Measurements from ENCODE around the gene KDSR. TPM values are rescaled to one million over a fixed set of nuclear protein-coding genes. Genes with fewer than 3 reads are reported as not detected.

Gene KDSR
- total RNA-seq, 1 donor from 2014 or later, result 38.7 TPM

GRCh38 chr18:63350230-63350629, 16.8 kb downstream of the KDSR start:
- Mint-ChIP-seq H3K4me3 (ENCODE audit: low read depth) (no peak overlapping the region), H3K4me1 (ENCODE audit: low read depth) (no peaks in the 10 kb centered on the region), H3K36me3 (ENCODE audit: insufficient read depth) (peaks cover 21% of the 10 kb centered on the region), H3K27ac (no peak overlapping the region), H3K9me3 (ENCODE audit: low read depth) (no peaks in the 10 kb centered on the region), H3K27me3 (no peaks in the 10 kb centered on the region)
- no peak for DNase-seq (ENCODE audit: low spot score, unreplicated experiment)
- TF ChIP-seq CTCF (IDR thresholded peaks at IDR 0.05; ENCODE audit: unreplicated experiment), result no peak

- DNase-seq (ENCODE audit: low spot score, unreplicated experiment), result no peak
- H3K36me3 Mint-ChIP-seq (ENCODE audit: insufficient read depth), result peaks cover 17% of the 10 kb centered on the region
- no peak for TF ChIP-seq CTCF (IDR thresholded peaks at IDR 0.05; ENCODE audit: unreplicated experiment)
- H3K27me3 Mint-ChIP-seq, result no peaks in the 10 kb centered on the region
- H3K4me3 Mint-ChIP-seq (ENCODE audit: low read depth), result no peak overlapping the region
- no peaks in the 10 kb centered on the region for H3K4me1 Mint-ChIP-seq (ENCODE audit: low read depth)
- no peaks in the 10 kb centered on the region for H3K9me3 Mint-ChIP-seq (ENCODE audit: low read depth)
- no peak overlapping the region for H3K27ac Mint-ChIP-seq
Measured at GRCh38 chr18:63348508-63349136, 18.4 kb downstream of the KDSR start.

- no peak for TF ChIP-seq CTCF (IDR thresholded peaks at IDR 0.05; ENCODE audit: unreplicated experiment)
- Mint-ChIP-seq H3K27me3 (no peaks in the 10 kb centered on the region), H3K4me1 (ENCODE audit: low read depth) (no peaks in the 10 kb centered on the region), H3K4me3 (ENCODE audit: low read depth) (no peak overlapping the region), H3K27ac (peak overlapping the region; percentile 55), H3K9me3 (ENCODE audit: low read depth) (no peaks in the 10 kb centered on the region), H3K36me3 (ENCODE audit: insufficient read depth) (peaks cover 20% of the 10 kb centered on the region)
- no peak for DNase-seq (ENCODE audit: low spot score, unreplicated experiment)
Measured at GRCh38 chr18:63346480-63347183, 20.4 kb downstream of the KDSR start.

GRCh38 chr18:63346031-63346430, 21.0 kb downstream of the KDSR start:
- Mint-ChIP-seq H3K4me1 (ENCODE audit: low read depth) (no peaks in the 10 kb centered on the region), H3K27ac (no peak overlapping the region), H3K27me3 (no peaks in the 10 kb centered on the region), H3K36me3 (ENCODE audit: insufficient read depth) (peaks cover 22% of the 10 kb centered on the region), H3K9me3 (ENCODE audit: low read depth) (no peaks in the 10 kb centered on the region), H3K4me3 (ENCODE audit: low read depth) (no peak overlapping the region)
- no peak for DNase-seq (ENCODE audit: low spot score, unreplicated experiment)
- no peak for TF ChIP-seq CTCF (IDR thresholded peaks at IDR 0.05; ENCODE audit: unreplicated experiment)

GRCh38 chr18:63344918-63345317, 22.1 kb downstream of the KDSR start:
- no peak for DNase-seq (ENCODE audit: low spot score, unreplicated experiment)
- no peaks in the 10 kb centered on the region for H3K4me1 Mint-ChIP-seq (ENCODE audit: low read depth)
- no peaks in the 10 kb centered on the region for H3K27me3 Mint-ChIP-seq
- peaks cover 25% of the 10 kb centered on the region for H3K36me3 Mint-ChIP-seq (ENCODE audit: insufficient read depth)
- no peak for TF ChIP-seq CTCF (IDR thresholded peaks at IDR 0.05; ENCODE audit: unreplicated experiment)
- no peaks in the 10 kb centered on the region for H3K9me3 Mint-ChIP-seq (ENCODE audit: low read depth)
- peak overlapping the region; percentile 35 for H3K27ac Mint-ChIP-seq
- H3K4me3 Mint-ChIP-seq (ENCODE audit: low read depth), result no peak overlapping the region
